HG02981 (cell line): ENCODE data around the gene PLD2.
"Not testable (repeated sequence)": the region's sequence is repeated elsewhere in the genome, so short reads cannot be mapped to it uniquely, and the experiment has no call there.

Experiments
- ATAC-seq: cut with Tn5 transposase; IDR thresholded peaks from one replicate; pipeline ENCODE4 v1.9.1; 2021; ENCODE audit warnings: mild to moderate bottlenecking, moderate library complexity; ENCODE audit not compliant: unreplicated experiment

The PLD2 gene

GRCh38 chr17:4832829-4833177, 25.9 kb downstream of the PLD2 start:
- ATAC-seq = not testable (repeated sequence)

- peak; percentile 89 for ATAC-seq
Measured at GRCh38 chr17:4833178-4833940, 26.4 kb downstream of the PLD2 start, which contains the start of gene MINK1. TSS of gene MINK1 (plus strand) at chr17:4833340. CDS start at chr17:4833584, 244 bp downstream.

GRCh38 chr17:4833941-4834680, 27.2 kb downstream of the PLD2 start:
- ATAC-seq = no peak

- ATAC-seq = no peak
Measured at GRCh38 chr17:4834681-4835020, 27.7 kb downstream of the PLD2 start.

- ATAC-seq = no peak
Measured at GRCh38 chr17:4836221-4836620, 29.3 kb downstream of the PLD2 start.

- ATAC-seq = no peak
Measured at GRCh38 chr17:4837471-4838308, 30.7 kb downstream of the PLD2 start.

GRCh38 chr17:4838309-4838785, 31.4 kb downstream of the PLD2 start:
- ATAC-seq = no peak

- ATAC-seq = no peak
Measured at GRCh38 chr17:4839221-4839620, 32.3 kb downstream of the PLD2 start.

GRCh38 chr17:4839965-4840892, 33.3 kb downstream of the PLD2 start:
- no peak for ATAC-seq

GRCh38 chr17:4840893-4841242, 33.9 kb downstream of the PLD2 start:
- ATAC-seq = no peak

GRCh38 chr17:4842376-4842775, 35.4 kb downstream of the PLD2 start:
- no peak for ATAC-seq

- no peak for ATAC-seq
Measured at GRCh38 chr17:4843321-4844000, 36.5 kb downstream of the PLD2 start.

- no peak for ATAC-seq
Measured at GRCh38 chr17:4845118-4845517, 38.2 kb downstream of the PLD2 start.

GRCh38 chr17:4846635-4847390, 39.9 kb downstream of the PLD2 start:
- no peak for ATAC-seq

- ATAC-seq = no peak
Measured at GRCh38 chr17:4849011-4849536, 42.1 kb downstream of the PLD2 start.

GRCh38 chr17:4850246-4850645, 43.3 kb downstream of the PLD2 start:
- ATAC-seq = no peak

GRCh38 chr17:4851084-4851483, 44.1 kb downstream of the PLD2 start:
- no peak for ATAC-seq

GRCh38 chr17:4852567-4853207, 45.7 kb downstream of the PLD2 start:
- no peak for ATAC-seq
